NCI-H524 treated with DMSO at 0.1 percent for 48 hours (cell line): ENCODE data around the gene C1orf141.
"Not testable (repeated sequence)": the region's sequence is repeated elsewhere in the genome, so short reads cannot be mapped to it uniquely, and the experiment has no call there.

Experiments
- DNase-seq: peaks from one replicate; lab custom pipeline; 2025; lab: John Stamatoyannopoulos, UW

Gene C1orf141

DNA sequence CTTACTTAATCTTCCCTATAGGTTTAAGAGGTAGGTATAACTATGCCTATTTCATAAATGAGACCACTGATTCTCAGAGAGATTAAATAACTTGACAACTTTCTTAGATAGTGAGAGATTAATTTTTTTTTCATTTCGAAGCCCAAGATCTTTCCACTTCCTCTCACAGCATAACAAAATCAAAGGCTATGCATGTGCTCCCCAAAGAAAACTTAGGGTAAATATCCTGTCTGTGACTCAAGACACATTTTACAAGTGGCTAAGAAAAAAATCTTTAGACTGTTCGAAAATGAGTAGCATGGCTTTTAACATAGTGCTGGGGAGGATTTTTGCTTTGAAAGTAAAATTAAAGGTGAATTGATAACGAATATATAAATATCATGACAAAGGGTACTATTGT lies 8.2 kb upstream of the C1orf141 start:
- DNase-seq: no peak

DNA sequence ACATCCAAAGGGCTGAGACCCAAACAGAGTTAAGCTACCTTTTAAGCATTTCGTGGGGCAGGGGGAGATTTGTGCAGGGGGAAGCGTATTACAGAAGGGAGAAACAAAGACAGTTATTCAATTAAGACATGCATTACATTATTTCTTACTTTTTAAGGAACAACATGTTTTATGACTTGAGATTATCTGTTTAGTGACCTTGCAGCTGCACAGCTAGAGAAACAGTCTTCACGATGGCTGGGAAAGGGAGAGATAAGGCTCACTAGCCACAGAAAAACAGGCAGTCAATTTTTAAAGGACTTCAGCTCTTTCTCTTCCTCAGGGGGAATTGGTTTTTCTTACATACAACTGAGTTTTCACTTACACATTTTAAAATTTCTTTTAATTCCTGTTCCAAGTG lies 7.1 kb upstream of the C1orf141 start:
- DNase-seq: not testable (repeated sequence)

DNA sequence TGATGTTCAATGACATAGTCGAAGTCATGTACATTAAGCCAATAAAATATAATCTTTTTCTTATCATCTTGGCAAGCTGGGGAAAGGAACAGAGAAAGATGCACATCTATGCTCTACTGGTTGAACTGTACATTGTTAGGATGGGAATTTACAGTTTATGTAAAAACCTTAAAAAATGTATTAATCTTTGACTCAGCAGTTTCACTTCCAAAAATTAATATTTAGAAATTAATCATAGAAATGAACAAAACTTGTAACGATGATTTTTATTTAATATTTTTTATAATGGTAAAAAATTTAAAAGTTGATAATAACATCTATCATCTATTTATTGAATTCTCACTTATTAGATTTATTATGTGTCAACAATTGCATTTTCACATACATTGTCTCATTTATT lies 5.7 kb upstream of the C1orf141 start:
- DNase-seq: no peak

DNA sequence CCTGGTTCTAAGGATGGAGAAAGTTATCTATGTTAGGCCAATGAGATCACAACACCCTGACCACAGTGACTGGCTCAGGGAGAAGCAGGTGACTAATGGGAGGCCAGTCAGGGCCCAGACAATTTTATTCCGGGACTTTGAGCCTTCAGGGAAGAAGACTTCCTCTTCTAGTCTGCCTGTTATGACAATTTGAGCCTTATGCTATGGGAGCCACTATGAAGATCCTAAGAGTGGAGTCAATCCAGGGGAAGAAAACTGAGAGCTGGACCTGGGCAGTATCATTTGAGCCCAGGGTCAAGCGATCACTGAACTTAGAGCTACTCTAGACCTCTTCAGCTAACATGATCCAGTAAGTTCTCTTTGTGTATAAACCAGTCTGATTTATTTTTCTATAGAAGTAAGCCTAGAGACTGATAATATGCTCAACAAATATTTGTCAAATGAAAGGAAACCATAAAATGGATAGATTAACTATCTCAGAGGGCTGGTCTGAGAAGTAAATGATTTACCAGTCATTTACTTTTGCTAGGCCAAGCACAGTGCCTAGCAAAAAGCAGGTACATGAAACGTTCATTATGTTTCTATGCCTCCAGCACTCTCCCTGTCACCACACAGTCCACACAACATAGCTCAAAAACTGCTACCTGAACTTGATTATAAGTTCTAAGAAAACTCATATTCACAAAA lies 4.2 kb upstream of the C1orf141 start:
- no peak for DNase-seq

DNA sequence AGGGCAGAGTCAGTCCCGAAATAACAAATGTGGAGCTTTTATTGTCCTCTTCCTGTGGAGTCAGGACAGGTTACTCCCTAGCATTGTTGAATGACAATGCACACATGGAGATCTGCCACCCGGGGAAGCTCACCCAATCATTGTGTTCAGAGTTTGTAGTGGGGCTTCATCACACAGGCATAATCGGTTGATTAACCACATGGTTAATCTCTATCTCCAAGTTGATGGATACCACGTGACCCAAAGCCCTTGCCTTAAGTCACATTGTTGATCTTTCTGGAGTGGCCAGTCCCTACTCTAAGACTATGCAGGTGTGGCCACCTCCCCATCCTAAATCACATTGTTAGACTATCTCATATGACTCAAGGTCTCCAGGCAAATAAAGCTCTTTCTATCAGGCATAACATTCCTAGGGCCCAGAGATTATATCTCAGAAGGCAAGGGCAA lies 2.6 kb upstream of the C1orf141 start:
- no peak for DNase-seq

DNA sequence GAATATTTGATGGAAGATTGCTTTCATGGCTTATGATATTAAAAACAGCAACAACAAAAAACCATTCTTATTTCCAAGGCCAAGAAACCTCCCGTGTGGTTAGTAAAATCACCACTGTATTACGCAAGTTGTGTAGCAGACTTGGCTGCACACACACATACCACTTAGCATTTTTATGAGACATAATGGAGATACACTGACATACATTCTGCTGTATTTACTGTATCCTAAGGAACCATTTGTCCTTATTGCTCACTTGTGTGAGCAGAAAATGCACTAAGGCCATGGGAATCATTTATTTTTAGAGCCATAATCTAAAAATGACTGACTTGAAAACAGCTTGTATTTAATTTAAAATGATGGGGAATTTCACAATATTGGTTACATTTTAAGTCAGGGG lies 584 bp upstream of the C1orf141 start:
- no peak for DNase-seq

DNA sequence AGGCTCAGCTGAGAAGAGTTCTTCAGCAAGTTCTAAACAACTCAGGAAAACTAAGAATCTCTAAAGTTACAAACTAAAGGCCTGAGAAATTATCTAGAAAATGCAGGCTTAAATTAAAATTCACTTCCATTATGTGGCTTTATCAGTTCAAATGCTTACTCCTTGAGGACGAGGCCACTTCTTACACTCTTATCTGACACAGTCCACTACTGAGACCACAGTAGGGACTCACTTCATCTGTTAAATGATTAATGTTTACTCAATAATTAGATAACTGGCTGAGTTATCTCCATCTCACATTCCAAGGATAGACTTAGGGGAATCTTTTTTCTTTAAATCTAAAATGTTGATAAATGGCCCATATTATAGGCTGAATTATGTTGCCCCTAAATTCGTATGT lies 1.6 kb downstream of the C1orf141 start:
- DNase-seq: no peak

DNA sequence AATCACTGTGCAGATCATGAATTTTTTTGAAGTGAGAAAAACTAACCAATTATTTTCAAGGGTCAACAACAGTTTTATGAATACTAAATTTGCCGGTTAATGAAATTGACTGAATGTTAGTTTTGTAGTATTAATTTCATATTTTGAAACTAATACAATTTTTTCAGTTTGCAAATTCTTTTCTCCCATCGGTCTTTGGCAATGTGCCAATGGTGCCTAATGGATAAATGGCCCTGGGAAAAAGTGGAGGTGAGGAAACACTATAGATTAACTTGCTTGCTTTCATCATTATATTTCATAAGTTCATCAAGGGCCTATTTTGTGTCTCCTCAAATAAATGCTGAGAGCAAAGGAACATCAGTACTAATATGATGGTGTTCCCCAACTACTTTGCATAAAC lies 4.1 kb downstream of the C1orf141 start:
- no peak for DNase-seq

DNA sequence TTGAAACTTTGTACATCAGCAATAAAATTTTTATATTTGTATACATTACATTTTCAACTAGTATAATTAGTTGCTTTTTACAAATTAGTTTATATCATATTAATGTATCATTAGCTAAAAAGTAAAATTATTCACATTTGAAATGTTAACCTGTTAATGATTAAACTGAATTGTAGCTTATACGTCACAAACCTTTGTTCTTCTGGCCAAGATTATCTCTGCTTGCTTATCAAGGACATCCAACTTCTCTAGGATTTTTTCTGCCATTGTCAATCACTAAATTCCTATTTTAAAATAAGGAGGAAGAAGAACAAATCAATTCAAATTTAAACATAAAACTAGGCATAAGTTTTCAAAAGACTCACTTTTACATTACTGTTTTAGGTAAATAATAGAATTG lies 7.8 kb downstream of the C1orf141 start:
- no peak for DNase-seq

DNA sequence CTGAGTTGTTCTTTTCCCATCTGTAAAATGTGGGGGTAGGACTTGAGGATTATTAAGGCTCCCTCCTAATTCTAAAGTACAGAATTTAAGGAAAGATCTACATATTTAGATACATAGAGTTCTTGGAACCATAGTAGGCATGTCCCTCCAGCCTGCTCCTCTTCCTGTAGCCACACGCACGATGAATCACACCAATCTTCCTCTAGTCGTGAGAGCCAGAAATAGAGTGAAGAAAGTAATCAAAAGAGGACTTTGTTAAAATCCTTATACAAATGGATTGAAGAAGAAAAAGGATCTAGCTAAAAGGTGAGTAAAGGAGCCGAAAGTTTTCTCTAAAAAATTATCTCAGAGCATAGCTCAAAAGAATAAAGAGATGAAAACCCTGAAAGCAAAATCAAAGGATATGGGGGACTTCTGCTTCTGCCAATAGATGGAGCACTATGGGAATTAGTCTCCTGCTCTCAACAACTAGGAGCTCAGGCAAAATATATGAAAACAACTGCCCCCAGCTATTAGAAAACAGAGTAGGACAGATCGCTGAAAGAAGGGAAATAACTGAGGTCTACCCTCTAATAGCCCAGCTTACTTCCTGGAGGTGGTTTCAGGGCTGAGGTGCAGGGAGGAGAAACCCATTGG lies 8.5 kb downstream of the C1orf141 start:
- DNase-seq: no peak

DNA sequence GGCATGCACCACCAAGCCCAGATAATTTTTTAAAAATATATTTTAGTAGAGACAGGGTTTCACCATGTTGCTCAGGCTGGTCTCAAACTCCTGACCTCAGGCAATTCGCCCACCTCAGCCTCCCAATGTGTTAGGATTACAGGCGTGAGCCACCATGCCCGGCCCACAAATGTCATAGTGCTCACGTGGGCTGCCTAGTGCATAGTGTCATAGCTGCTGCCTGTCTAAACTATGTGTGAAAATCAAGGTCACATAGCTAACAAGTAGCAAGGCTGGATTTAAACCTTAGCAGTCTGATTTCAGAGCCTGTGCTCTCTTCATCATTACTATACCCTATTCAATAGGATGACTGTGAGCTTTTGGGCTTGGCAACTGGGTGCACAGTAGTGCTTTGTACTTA lies 10.3 kb downstream of the C1orf141 start:
- DNase-seq: no peak

DNA sequence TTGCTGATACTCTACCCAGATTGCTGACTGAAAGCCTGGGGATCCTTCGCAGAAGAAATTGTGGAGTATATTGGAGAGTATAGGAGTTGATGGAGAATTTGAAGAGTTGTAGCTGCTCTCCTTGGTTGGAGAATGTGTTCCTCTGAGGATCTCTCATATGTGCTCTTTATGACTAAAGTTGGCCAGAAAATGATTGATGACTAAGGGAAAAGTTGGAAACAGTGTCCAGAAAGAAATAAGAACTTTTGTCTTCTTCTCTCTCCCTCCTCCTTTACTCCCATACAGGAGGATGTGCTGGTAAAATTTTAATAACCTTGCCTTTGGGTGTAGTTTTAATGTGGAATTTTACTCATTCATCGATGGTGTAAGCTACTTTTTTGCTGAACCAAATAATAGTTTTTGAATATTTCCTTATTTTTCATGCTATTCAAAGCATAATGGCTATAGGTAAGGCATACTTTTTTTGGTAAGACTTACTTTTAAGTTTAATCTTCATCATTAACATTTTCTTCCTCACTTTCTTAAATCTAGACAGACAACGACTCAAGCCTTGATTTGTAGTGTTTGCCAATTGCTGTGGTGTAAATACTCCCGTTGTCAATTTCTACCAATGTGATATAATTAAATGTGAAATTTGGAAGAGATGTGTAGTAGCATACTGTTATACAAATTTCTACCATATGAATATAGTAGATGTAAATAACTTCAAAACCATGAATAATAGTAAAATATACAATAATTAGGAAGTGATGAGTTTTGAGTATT lies 13.7 kb downstream of the C1orf141 start:
- DNase-seq: no peak

DNA sequence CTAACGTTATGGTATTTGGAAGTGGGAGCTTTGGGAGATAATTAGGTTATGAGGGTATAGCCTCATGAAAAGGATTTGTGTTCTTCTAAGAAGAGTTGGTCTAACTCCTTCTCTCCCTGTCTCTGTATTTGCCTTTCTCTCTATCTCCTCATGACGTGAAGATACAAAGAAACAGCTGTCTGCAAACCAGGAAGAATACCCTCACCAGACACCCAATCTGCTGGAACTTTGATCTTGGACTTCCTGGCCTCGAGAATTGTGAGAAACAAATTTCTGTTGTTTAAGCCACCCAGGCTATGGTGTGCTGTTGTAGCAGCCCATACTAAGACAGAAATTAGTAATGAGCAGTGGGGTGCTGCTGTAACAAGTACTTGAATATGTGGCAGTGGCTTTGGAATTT lies 16.1 kb downstream of the C1orf141 start:
- DNase-seq: no peak

DNA sequence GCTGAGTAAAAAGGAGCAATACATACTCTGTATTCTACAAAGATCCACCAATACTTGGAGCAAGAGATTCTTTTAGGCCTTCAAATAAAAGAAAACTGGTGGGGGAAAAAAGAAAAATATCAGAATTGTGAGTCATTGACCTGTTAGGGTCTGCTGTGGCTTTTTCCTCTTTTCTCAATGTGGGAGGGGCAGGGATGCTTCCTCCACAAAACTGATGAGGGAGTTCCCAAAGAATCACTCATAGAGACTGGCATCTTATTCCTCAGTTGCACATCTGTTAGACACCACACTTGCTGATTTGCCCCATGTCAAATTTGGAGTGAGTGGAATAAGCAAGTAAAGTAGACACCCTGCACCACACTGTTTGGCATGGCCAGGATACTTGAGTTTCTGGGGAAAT lies 16.6 kb downstream of the C1orf141 start:
- DNase-seq: no peak

DNA sequence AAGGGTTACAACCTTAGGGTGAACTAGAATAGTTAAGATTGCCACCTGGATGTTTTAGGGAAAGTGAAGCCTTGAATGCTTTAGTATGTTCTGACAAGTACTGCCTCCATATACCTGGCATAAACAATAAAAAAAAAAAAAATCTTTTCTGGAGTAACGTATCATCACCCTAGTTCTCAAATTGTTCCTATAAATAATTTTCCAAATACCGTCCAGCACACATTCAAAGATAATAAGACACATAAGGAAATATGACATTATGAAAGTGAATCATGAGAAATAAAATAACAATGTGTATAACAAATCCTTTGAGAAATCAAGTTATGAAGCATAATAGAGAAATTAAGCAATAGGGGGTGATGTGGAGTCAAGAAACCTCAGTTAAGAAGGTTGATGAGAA lies 20.6 kb downstream of the C1orf141 start:
- DNase-seq: no peak

DNA sequence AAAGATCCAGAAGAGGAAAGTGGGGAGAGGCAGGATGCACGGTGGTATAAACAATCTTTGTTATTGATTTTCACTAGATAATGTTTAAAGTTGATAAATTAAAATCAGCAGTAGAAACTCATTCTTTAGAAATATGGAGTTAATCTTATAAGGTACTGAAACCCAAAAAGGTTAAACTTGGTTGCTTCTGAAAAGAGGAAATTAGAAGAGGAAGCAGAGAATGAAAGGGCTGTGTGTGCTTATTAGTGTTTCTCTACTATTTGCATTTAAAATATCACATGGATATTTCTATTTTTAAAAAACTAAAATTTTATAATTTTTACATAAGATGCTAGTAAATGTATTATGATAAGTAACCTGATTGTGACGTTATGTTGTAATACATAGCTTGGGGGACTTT lies 24.4 kb downstream of the C1orf141 start:
- DNase-seq: no peak

DNA sequence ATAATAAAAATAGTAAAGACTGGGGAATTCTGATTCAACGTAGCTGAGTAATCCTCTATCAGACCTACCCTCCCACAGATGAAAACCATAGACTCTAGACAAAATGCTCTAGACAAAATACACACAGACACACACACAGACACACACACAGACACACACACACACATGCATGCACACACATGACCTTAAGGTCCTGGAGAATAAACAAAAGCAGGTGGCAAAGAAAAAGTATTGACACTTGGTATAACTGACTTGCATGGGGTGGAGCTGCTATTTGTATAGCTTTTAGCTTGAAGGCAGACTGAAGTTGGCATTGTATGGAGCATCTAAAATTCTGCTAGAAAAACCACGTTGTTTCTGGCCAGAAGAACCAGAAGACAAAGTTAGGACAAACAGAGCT lies 29.3 kb downstream of the C1orf141 start:
- DNase-seq: no peak

DNA sequence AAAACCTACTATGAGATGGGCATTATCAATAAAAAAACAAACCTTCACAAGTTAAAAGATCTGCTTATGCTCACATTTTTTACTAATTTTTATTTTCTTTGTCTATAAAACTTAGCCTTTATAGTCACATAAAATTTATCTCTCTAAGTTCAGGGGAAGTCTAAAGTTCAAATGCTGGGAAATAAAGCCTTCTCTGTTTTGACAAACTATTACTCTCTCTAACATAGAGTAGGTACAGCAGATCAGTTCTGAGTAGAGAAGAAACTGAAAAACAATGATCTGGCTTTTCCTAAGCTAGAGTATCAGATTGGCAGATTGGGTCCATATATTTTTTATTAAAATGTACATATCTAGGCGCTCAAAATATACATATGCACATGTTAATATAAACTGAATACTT lies 31.2 kb downstream of the C1orf141 start:
- no peak for DNase-seq

DNA sequence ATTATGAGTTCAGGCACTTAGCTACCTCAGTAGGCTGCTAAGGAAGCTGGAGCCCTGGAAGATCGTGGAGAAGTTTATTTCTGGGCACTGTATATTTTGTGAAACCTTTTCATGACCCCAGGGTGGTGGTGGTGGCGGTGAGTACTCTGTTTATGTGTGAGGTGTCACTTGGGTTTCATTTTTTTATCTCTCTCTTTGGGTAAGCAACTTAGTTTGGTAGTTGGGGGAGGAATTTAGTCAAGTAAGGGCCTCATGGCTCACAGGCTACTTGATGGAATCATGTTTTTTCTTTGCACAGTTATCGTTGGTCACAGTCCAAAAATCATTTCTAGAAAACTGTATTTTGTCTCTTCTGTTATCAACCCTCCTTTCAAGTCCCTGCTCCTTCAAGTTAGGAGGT lies 33.9 kb downstream of the C1orf141 start:
- no peak for DNase-seq

DNA sequence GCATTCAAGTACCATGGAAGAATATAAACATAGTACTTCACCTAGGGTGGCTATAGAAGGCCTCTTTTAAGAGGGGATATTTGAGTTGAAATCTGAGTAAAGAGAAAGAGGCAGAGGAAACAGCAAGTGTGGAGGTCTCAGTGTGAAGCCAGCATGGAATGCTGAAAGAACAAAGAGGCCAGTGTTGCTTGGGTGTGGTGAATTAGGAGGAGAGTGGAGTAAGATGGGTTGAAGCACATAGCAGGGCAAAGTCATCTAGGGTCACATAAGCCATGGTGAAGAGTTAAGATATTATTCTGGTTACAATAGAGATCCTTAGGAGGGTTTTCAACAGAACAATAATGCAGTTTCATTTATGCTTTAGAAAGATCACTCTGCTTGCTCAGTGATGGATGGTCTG lies 37.5 kb downstream of the C1orf141 start:
- DNase-seq: no peak

DNA sequence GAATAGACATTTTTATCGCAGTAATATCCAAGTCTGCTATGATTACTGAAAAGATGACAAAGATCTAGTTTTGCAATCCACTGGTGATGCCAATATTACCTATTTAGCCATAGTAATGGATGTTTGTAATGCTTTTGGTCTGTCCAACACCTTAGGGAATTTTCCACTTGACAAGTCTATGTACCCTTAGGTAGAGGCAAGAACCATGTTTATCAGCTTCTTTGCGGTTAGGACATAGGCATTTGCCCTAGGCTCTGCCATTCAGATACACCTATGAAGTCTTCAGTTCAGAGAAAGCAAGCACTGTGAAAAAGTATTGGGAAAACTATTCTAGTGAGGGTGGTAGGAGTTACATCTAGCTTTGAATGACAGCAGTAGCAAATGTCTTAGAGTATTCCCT lies 40.6 kb downstream of the C1orf141 start:
- no peak for DNase-seq

DNA sequence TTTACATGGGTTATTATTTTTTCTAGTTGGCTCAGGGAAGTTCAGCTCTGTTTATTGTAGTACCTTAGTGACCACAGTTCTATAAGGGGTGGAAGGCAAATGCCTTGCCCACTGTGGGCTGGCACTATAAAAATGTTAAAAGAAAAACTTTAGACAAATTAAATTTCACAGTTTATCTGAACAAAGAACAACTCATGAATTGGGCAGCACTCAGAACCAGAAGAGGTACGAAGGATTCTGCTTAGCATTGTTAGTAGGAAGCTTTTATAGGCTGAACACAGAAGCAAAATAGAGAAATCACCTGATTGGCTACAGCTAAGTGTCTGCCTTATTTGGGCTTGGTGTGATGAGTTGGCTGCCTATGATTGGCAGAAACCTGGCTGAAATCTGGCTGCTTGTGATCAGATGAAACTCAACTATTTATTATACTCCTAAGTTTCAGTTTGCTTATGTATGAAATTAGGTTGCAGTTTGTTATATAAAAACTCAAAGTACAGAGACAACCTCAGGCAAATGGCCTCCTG lies 45.0 kb downstream of the C1orf141 start:
- DNase-seq: no peak

DNA sequence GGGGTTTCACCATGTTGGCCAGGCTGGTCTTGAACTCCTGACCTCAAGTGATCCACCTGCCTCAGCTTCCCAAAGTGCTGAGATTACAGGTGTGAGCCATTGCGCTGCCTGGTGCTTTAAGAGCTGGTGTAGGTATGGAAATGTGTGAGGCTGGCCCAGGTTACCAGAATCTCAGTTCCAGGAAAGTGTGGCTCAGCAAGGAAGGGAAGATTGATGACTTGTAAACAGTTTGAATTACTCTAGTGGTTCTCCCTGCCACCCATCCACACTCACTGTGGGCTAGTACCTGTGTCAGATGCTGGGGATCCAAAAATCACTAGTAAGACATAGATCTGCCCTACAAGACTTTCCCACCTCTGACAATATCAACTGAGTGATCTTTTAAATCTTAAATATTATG lies 46.3 kb downstream of the C1orf141 start:
- no peak for DNase-seq
